ENCODE data around the gene GDPD5.

The GDPD5 gene

DNA sequence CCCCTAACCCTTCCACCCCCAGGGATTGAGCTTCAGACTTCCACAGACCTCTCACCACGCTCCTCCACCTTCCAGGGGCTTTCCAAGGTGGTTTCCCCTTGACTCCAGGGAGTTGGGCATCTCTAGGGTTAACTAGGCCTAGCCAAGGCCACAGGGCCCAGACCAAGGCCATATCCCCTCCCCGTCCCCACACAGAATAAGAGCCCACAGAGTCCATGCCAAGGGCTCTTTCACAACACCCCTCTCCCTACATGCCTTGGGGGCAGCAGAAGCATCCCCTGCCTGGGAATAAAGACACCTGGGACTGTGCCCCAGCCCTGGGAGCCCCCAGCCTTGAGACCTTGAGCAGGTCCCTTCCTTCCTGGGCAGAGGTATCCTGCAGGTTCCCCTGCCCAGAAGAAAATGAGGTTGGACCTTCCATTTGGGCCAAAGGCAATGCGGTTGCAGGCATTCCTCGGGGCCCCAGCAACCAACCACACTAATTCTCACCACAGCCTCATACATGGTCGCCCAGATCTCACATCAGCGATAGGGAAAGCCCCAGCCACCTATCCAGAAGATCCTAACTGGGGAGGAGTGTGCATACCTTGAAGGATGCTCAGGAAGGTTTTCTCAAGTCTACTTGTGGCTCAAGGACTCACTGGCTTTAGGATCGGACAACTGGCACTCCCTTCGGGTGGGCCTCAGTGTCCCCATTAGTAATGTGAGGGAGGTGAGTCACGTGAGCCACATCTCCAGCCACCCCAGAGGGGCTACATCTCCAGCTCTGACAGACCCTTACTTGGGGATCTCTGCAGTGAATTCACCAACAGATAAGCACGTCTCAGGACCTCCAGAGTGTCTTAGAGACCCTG lies 1.7 kb downstream of the GDPD5 start:
- ATAC-seq (replicated peaks): peak; percentile 16
- Mint-ChIP-seq H3K4me1 (ENCODE audit: low read depth in 2 of 2) (peaks cover 38 to 44% of the 10 kb centered on the region in 2 donors), H3K4me3 (peak overlapping the region; percentile 79 to 82), H3K9me3 (no peaks in the 10 kb centered on the region), H3K27me3 (no peaks in the 10 kb centered on the region), H3K27ac (peak overlapping the region; percentile 38 to 88), H3K36me3 (ENCODE audit: insufficient read depth) (no peaks in the 10 kb centered on the region)
- DNase-seq: no peak

DNA sequence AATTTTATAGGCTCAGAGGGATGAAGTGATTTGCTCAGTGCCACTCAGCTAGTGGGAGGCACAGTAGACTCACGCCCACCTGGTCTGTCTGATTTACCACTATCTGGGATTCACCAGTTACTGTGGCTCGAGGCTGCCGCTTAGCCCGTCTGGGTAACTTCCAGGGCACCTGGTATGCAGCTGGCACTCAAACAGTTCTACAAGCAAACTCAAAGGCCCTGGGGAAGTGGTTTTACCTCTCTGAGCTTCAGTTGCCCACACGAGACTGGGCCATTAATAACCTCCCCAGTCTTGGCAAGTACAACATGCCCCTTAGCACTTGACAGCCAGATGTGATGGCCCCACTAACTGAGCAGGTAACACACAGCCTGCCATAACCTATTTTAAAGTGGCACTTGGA lies 2.6 kb downstream of the GDPD5 start:
- DNase-seq: no peak
- Mint-ChIP-seq H3K27me3 (no peaks in the 10 kb centered on the region), H3K4me1 (ENCODE audit: low read depth in 2 of 2) (peaks cover 41 to 45% of the 10 kb centered on the region in 2 donors)

DNA sequence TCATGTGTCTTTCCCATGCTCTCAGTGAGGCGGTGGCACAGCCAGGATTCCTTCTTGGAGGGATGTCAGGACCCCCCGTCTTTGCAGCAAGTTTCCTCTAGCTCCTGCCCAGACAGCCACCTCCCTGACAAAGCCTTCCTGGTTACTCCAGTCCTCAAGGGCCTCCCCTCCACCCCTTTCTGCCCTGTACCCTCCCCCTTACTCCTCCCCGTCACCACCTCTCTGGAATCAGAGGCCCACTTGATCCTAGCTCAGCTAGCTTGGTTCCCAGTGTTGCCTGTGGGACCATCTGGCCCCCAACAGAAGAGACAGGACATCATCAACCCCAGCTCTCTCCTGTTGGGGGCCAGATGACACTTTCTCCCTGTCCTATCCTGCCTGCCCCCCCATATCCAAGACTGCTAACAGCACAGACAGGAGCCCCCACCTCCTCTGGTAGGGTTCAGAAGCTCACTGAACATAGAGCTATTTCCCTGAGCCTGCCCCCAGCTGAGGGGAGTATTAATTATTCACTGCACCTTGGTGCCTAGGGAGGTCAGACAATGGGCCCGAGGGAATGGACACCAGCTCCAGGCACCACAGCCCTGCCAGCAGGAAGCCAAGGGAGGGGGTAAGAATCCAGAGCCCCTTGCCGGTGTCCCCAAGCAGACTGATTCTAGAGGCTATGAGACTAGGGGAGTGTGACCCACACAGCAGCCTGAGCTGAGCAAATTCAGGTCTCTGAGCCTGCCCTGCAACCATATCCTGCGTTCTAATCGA lies 3.3 kb downstream of the GDPD5 start:
- Mint-ChIP-seq H3K4me1 (ENCODE audit: low read depth in 2 of 2) (peaks cover 46 to 48% of the 10 kb centered on the region in 2 donors), H3K36me3 (ENCODE audit: insufficient read depth) (no peaks in the 10 kb centered on the region), H3K4me3 (no peak overlapping the region), H3K9me3 (no peaks in the 10 kb centered on the region), H3K27me3 (no peaks in the 10 kb centered on the region), H3K27ac (peak overlapping the region in 1 of 2 donors; percentile 80)
- no peak for DNase-seq
- ATAC-seq (replicated peaks): no peak

More for the DNA sequence above, 2.6 kb downstream of the GDPD5 start:
- no peaks in the 10 kb centered on the region for H3K36me3 Mint-ChIP-seq (ENCODE audit: insufficient read depth)
- H3K9me3 Mint-ChIP-seq: no peaks in the 10 kb centered on the region
- no peak for ATAC-seq (replicated peaks)
- H3K4me3 Mint-ChIP-seq: peak overlapping the region; percentile 79 to 82
- H3K27ac Mint-ChIP-seq: no peak overlapping the region

DNA sequence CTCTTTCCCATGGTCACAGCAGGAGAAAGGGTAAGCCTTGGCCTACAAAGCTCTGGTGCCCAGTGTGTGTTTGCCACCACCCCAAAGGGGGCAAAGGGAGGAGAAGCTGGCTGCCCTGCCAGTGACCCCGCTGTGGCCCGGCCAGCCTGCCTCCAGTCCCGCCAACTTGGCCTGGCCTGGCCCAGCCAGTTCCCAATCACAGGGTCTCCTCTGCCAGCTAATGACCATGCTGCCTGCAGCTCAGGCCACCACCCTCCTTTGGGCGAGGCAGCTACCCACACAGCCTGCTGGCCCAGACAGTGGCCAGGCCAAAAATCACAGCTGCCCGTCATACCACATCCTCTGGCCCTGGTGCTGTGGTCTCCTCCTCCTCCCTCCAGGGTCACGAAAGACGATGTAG lies 5.1 kb downstream of the GDPD5 start:
- Mint-ChIP-seq H3K4me3 (no peak overlapping the region), H3K27me3 (no peaks in the 10 kb centered on the region), H3K9me3 (no peaks in the 10 kb centered on the region), H3K27ac (peak overlapping the region; percentile 77 to 80), H3K4me1 (ENCODE audit: low read depth in 2 of 2) (peaks cover 50 to 59% of the 10 kb centered on the region in 2 donors), H3K36me3 (ENCODE audit: insufficient read depth) (no peaks in the 10 kb centered on the region)
- no peak for ATAC-seq (replicated peaks)
- no peak for DNase-seq

DNA sequence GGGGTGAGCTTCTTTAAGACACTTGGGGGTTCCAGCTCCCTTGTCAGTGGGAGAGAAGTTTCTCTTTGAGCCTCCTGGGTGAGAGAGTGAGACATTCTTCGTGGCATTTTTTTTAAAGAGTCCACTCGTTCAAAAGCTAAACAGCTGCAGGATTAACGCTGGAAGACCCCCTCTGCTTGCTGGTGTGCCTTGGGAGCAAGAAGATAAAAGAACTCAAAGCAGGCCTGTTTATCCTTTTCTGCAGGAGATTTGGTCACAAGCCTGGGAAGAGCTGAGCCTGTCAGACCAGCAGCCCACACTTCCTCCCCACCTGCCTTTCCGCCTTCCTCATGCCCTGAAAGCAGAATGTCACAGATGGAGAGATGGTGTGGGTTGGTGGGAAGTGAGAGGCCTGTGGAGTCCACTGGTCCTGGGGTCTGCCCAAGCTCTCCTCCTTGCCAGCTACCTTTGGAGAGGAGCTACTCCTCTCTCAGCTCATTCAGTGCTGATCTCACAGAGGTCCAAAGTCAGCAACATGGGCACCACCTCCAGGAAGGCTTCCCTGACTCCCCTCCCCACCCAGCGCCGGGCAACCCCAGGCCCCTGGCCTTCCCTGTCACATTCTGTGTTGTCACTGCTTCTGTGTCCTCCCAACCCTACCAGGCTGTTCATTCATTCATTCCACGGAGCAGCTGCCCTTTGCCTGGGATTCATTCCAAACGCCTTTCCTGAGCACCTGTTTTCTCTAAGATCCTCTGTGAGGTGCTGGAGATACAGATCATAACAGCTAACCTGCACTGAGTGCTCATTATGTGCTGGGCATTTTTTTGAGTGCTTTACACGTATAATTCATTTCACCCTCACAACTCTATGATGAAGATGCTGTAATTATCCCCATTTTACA lies 6.7 kb downstream of the GDPD5 start:
- Mint-ChIP-seq H3K27ac (peak overlapping the region; percentile 41 to 80), H3K36me3 (ENCODE audit: insufficient read depth) (no peaks in the 10 kb centered on the region), H3K4me3 (no peak overlapping the region), H3K9me3 (no peaks in the 10 kb centered on the region), H3K27me3 (no peaks in the 10 kb centered on the region), H3K4me1 (ENCODE audit: low read depth in 2 of 2) (peaks cover 46 to 58% of the 10 kb centered on the region in 2 donors)
- ATAC-seq (replicated peaks) (no peak), DNase-seq (no peak)

DNA sequence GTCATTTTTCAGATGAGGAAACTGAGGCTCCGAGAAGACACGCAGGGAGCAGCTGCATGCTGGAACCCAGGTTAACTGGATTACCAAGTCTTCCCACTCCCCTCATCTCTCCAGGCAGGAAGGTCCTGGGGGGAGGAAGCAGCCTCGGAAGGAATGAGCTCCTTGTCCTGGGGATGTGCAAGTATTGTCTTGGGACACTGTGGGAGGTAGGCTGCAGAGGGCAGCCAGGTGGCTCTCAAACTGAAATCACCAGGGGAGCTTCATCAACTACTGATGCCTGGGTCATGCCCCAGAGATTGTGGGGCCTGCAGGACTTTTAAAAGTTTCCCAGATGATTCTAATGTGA lies 7.6 kb downstream of the GDPD5 start:
- DNase-seq: no peak
- H3K4me3 Mint-ChIP-seq: no peak overlapping the region

DNA sequence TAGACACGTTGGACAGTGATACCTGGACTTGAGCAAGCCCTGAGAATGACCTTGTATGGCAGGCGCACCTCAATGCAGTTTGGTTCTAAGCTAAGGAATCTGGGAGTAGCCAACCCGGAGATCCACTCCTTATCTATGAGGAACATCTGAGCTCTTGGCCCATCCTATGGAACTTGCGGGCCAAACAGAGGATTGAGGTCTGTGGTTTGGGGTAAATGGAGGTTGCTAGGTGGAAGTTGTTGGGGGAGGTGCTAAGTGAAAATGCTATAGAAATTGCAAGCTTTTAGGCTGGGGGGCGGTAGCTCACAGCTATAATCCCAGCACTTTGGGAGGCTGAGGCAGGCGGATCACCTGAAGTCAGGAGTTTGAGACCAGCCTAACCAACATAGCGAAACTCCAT lies 8.9 kb downstream of the GDPD5 start:
- peak overlapping the region in 1 of 2 donors; percentile 82 for H3K27ac Mint-ChIP-seq
- H3K4me1 Mint-ChIP-seq (ENCODE audit: low read depth in 2 of 2): peaks cover 31 to 45% of the 10 kb centered on the region in 2 donors
- H3K36me3 Mint-ChIP-seq (ENCODE audit: insufficient read depth): no peaks in the 10 kb centered on the region
- H3K9me3 Mint-ChIP-seq: no peaks in the 10 kb centered on the region
- ATAC-seq (replicated peaks) (no peak), DNase-seq (no peak)
- no peaks in the 10 kb centered on the region for H3K27me3 Mint-ChIP-seq
- H3K4me3 Mint-ChIP-seq: peak overlapping the region; percentile 70 to 76

More for the DNA sequence above, 7.6 kb downstream of the GDPD5 start:
- Mint-ChIP-seq H3K9me3 (no peaks in the 10 kb centered on the region), H3K27me3 (no peaks in the 10 kb centered on the region), H3K27ac (peak overlapping the region; percentile 41 to 80), H3K36me3 (ENCODE audit: insufficient read depth) (no peaks in the 10 kb centered on the region), H3K4me1 (ENCODE audit: low read depth in 2 of 2) (peaks cover 38 to 53% of the 10 kb centered on the region in 2 donors)
- no peak for ATAC-seq (replicated peaks)

DNA sequence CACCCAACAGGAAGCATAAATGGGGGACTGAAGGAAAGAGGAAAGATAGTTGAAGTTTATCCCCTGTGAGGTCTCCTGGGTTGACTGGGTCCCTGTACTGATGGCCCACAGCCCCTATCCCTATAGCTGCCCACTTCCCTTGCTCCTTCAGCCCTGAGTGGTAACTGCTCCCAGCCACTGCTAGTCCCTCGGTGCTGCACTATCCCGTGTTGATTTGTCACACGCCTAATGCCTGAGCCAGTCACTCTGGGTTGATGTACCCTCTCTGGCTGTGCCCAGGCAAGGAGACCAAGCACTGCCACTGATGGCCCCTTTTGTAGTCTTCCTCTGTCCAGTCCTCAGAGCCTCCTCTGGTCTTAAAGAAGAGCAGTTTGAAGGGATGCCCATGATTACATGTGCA lies 9.6 kb downstream of the GDPD5 start:
- no peak for DNase-seq
- Mint-ChIP-seq H3K36me3 (ENCODE audit: insufficient read depth) (no peaks in the 10 kb centered on the region), H3K27ac (no peak overlapping the region), H3K4me1 (ENCODE audit: low read depth in 2 of 2) (peaks cover 24 to 40% of the 10 kb centered on the region in 2 donors), H3K27me3 (no peaks in the 10 kb centered on the region), H3K4me3 (no peak overlapping the region), H3K9me3 (no peaks in the 10 kb centered on the region)
- no peak for ATAC-seq (replicated peaks)

DNA sequence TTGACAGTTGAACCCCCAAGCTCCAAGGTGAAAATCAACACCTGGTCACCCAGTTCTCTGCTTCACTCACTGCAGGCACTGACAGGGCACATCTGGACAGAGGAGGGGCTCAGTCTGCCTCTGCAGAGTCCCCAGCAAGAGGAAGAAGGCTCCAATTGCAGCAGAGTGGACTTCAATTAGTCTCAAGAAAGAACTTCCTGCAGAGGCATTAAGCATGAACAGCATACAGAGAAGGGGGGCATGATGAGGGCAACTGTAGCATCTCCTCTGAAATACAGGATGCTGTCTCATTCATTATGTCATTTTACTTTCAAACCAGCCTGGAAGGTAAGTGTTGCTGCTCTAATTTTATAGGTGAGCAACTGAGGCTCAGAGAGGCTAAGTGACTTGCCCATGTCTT lies 11.1 kb downstream of the GDPD5 start:
- peaks cover 29 to 33% of the 10 kb centered on the region in 2 donors for H3K4me1 Mint-ChIP-seq (ENCODE audit: low read depth in 2 of 2)
- H3K27me3 Mint-ChIP-seq: no peaks in the 10 kb centered on the region
- no peak for ATAC-seq (replicated peaks)
- no peak overlapping the region for H3K4me3 Mint-ChIP-seq
- H3K36me3 Mint-ChIP-seq (ENCODE audit: insufficient read depth): no peaks in the 10 kb centered on the region
- peak overlapping the region in 1 of 2 donors; percentile 23 for H3K27ac Mint-ChIP-seq
- DNase-seq: no peak
- H3K9me3 Mint-ChIP-seq: no peaks in the 10 kb centered on the region

DNA sequence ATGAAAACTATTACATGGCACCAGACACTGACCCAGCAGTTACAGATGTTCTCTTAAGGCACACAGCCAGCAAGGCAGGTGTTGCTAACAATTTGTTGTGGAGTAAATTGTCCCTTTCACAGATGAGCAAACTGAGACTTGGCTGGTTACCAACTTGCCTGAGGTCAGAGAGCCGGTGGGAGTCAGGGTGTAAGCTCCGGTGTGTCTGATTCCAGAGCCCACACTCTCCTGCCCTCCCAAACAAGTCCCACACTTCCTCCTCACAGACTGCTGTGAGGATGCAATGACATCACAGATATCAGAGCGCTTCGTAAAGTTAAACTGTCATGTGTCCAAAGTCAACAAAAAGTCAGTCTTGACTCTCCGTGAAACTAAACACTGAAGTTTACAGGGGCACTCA lies 12.5 kb downstream of the GDPD5 start:
- Mint-ChIP-seq H3K4me1 (ENCODE audit: low read depth in 2 of 2) (peaks cover 31 to 36% of the 10 kb centered on the region in 2 donors), H3K4me3 (no peak overlapping the region), H3K27me3 (no peaks in the 10 kb centered on the region), H3K9me3 (no peaks in the 10 kb centered on the region), H3K27ac (no peak overlapping the region), H3K36me3 (ENCODE audit: insufficient read depth) (no peaks in the 10 kb centered on the region)
- DNase-seq (no peak), ATAC-seq (replicated peaks) (no peak)

DNA sequence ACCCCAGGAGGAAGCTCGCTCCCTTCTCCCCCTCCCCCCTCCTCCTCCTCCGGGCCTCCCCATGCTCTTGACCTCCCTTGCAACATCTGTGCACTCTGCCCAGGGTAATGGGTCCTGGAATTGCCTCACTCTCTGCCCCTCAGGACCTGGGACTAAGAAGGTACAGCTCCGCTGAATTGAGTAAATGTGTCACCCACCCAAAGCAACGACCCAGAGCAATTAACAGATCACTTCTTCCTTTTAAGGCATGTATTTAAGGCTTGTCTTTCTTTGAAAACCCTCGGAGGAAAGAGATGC lies 15.1 kb downstream of the GDPD5 start:
- Mint-ChIP-seq H3K27me3 (no peaks in the 10 kb centered on the region), H3K4me1 (ENCODE audit: low read depth in 2 of 2) (peaks cover 25% of the 10 kb centered on the region in 2 donors), H3K4me3 (no peak overlapping the region), H3K27ac (peak overlapping the region; percentile 78 to 87), H3K36me3 (ENCODE audit: insufficient read depth) (no peaks in the 10 kb centered on the region), H3K9me3 (no peaks in the 10 kb centered on the region)
- ATAC-seq (replicated peaks) (no peak), DNase-seq (no peak)

DNA sequence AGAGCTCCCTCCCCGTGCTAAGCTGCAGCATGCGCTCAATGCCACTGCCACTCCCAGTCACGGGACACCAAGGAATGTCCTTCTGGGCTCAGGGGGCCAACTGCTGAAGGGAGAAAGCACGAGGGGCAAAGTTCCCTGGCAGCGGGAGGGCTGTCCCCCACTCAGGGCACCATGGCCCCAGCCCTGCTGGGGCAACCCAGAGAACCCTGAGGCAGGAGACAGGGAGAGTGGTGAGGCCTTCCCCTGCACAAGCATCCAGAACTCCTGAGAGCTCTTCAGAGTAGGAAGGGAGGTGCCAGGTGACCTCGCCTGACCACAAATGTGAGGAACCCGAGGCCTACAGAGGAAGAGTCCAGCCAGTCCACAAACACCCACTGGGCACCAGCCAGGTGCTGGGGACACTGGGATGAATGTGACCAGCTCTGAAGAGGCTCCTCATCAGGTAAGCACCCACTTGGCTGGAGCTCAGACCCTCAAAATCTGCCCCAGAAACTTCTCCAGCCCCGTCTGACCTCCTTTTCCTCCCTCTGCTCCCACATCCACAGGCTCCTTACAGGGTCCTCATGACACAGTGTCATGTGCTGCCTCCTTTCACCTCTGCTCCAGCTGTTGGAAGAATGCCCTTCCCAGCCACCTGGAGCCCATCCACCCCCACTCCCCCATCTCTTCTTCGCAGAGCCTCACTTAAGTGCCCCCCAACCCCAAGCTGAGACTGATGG lies 15.6 kb downstream of the GDPD5 start:
- Mint-ChIP-seq H3K27ac (peak overlapping the region; percentile 78 to 87), H3K27me3 (no peaks in the 10 kb centered on the region), H3K4me1 (ENCODE audit: low read depth in 2 of 2) (peaks cover 21 to 25% of the 10 kb centered on the region in 2 donors), H3K4me3 (no peak overlapping the region), H3K36me3 (ENCODE audit: insufficient read depth) (no peaks in the 10 kb centered on the region), H3K9me3 (no peaks in the 10 kb centered on the region)
- no peak for ATAC-seq (replicated peaks)
- DNase-seq: no peak
